Activated B cell treated with CpG ODN at 0.5 μM for 24 hours (primary cell): Measurements from ENCODE around the gene C10orf71. TPM values are rescaled to one million over a fixed set of nuclear protein-coding genes. Genes with fewer than 3 reads are reported as not detected.

Experiments used
- ATAC-seq: fragments of 200-7000 bp; cut with Tn5 transposase; one replicate; pipeline ENCODE4 v1.10.0; 2021; ENCODE audit warnings: low read depth, mild to moderate bottlenecking, moderate library complexity
- CTCF ChIA-PET: fragments of 350-600 bp; sonication (Branson Sonifier 250); formaldehyde crosslinking; loops from one replicate; lab custom pipeline; 2021; ENCODE audit warnings: antibody characterized with exemption; lab: Charles Lee
- POLR2A ChIA-PET: fragments of 350-600 bp; sonication (Branson Sonifier 250); formaldehyde crosslinking; loops from one replicate; lab custom pipeline; 2021; ENCODE audit warnings: antibody characterized with exemption; lab: Charles Lee
- DNase-seq: peaks from one replicate; pipeline ENCODE4 v3.0.0; 2022
- H3K27ac Mint-ChIP-seq: one replicate; pipeline ENCODE4 v1.8.0; 2020; ENCODE audit warnings: mixed read lengths
- H3K27me3 Mint-ChIP-seq: one replicate; pipeline ENCODE4 v1.8.0; 2021; ENCODE audit warnings: mixed read lengths
- H3K36me3 Mint-ChIP-seq: one replicate; pipeline ENCODE4 v1.8.0; 2021; ENCODE audit warnings: low read depth, mixed read lengths
- H3K4me1 Mint-ChIP-seq: one replicate; pipeline ENCODE4 v1.8.0; 2021; ENCODE audit warnings: mixed read lengths
- H3K4me3 Mint-ChIP-seq: one replicate; pipeline ENCODE4 v1.8.0; 2020; ENCODE audit warnings: mild to moderate bottlenecking, mixed read lengths
- H3K9me3 Mint-ChIP-seq: one replicate; pipeline ENCODE4 v1.8.0; 2020; ENCODE audit warnings: mixed read lengths
- CTCF ChIP-seq: fragments of 200-600 bp; IDR thresholded peaks from one replicate; pipeline ENCODE4 v1.8.0; 2022; ENCODE audit warnings: antibody characterized with exemption, mild to moderate bottlenecking
- intact Hi-C: fragments of 100-400 bp; cut with micrococcal nuclease; formaldehyde crosslinking; loops from one replicate; pipeline ENCODE4 v1.15.1; 2024
- total RNA-seq: library from RNA; stranded (reverse); gene quantifications from 2 replicates; pipeline ENCODE4 v1.2.3, GENCODE V29; 2022

The C10orf71 gene
- total RNA-seq, 1 donor from 2014 or later, result not detected

DNA sequence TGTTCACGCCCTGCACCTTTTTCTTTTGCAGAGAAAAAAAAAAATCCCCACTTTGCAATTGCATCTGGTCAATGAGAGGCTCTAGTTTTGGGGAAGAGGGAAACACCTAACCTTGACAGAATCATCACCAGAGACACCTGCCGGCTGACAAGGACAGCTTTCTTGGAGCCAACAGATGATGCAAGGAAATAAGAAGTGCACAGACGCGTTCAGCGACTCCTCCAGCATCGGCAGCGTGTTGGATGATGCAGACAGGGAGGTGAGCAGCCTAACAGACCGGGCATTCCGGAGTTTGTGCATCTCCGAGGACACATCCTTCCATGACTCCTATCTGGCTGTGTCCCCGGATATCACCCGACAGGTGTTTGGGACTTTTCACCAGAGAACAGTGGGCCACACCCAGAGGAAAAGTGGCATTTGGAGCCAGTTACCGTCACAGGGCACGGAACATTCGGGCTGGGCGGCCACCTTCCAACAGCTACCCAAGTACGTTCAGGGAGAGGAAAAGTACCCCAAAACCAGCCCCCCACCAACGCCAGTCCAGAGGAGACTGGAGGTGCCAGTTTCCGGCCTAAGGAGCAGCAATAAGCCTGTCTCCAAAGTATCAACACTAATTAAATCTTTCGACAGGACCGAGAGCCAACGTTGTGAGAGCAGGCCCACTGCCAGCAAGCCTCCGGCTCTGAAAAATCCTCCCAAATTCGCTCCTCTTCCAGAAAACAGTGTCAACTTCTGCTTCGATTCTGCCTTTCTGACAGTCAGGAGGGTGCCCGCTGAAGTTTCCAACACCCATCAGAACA, 23.6 kb downstream of the C10orf71 start:
- Mint-ChIP-seq H3K27ac (no peak overlapping the region), H3K27me3 (peaks cover 6% of the 10 kb centered on the region), H3K4me3 (no peak overlapping the region), H3K36me3 (no peaks in the 10 kb centered on the region), H3K4me1 (no peaks in the 10 kb centered on the region), H3K9me3 (no peaks in the 10 kb centered on the region)
- ChIA-PET POLR2A (no interaction called here), CTCF (no interaction called here)
- intact Hi-C loops, result no loop called here
- DNase-seq (no peak), ATAC-seq (no peak)
- no peak for TF ChIP-seq CTCF

DNA sequence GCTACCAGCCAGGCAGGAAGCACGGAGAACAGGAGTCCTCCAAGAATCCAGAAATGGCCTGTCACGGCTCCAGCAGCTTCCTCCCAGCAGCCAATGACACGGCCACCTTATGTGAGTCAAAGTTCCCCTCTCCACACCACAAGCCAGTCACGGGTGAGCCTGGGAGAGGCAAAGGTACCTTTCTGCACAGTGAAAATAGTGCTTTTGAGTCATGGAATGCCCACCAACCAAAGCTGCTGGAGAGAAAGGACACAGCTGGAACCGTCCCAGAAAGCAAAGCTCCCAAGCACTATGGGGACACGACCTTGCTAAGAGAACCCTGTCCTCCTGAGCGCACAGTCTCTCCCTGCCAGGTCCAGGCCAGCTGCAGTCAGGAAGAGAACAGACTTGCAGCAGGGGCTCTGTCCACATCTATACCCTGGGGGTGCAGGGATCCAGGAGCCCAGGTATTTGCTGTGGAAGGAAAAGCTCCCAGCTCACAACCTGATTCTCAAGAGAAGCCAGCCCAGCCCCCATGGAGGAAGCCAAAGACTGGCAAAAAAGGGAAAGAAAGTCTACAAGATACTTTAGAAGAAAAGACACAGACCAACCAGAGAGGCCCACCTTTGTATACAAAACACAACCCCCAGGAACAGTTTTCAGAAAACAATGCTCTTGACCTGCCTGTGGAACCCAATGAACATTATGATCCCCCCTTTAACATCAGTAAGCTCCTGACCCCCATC, 24.4 kb downstream of the C10orf71 start:
- Mint-ChIP-seq H3K4me3 (no peak overlapping the region), H3K27ac (no peak overlapping the region), H3K27me3 (peaks cover 6% of the 10 kb centered on the region), H3K9me3 (no peaks in the 10 kb centered on the region), H3K36me3 (no peaks in the 10 kb centered on the region), H3K4me1 (no peaks in the 10 kb centered on the region)
- CTCF ChIA-PET, result no interaction called here
- intact Hi-C loops, result no loop called here
- POLR2A ChIA-PET, result no interaction called here
- DNase-seq (no peak), ATAC-seq (no peak)
- no peak for TF ChIP-seq CTCF

DNA sequence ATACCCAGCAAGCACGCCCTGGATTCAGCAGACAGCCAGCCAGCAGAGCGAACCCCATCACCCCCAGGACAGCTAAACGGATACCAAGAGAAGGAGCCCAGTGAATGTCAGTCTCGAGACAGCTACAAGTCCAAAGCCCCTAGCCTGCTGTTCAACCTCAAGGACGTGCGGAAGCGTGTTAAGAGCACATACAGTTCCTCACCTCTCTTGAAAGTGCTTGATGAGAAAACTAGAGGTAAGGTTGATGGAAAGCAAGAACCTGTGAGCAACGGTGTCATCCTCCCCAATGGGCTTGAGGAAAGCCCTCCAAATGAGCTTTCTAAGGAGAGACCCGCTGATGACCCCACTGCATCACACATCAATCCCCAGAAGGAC, 24.9 kb downstream of the C10orf71 start:
- Mint-ChIP-seq H3K27ac (no peak overlapping the region), H3K4me1 (no peaks in the 10 kb centered on the region), H3K9me3 (no peaks in the 10 kb centered on the region), H3K36me3 (no peaks in the 10 kb centered on the region), H3K4me3 (no peak overlapping the region), H3K27me3 (peaks cover 6% of the 10 kb centered on the region)
- ChIA-PET POLR2A (no interaction called here), CTCF (no interaction called here)
- DNase-seq, result no peak
- TF ChIP-seq CTCF, result no peak
- intact Hi-C loops, result no loop called here
- ATAC-seq, result no peak

DNA sequence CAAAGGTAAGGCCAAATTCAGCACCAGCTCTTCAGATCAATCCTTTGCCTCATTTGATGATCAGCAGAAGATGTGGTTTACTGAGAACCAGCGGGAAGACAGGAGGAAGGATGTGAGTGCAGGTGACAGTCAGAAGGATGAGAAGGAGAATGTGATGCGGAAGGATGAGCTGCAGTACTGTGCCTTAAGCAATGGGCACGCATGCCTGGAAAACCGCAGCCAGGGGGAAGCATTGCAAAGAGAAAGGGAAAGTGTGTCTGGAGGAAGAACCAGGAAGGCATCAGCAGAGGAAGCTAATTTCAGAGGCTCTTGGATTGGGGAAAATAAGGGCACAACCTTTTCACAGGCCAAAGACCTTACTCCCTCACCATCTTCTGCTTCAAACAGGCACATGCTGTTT, 25.7 kb downstream of the C10orf71 start:
- TF ChIP-seq CTCF, result no peak

GRCh38 chr10:49325131-49325915, 26.4 kb downstream of the C10orf71 start:
- H3K4me3 Mint-ChIP-seq, result no peak overlapping the region
- CTCF ChIA-PET, result no interaction called here
- no peaks in the 10 kb centered on the region for H3K4me1 Mint-ChIP-seq
- POLR2A ChIA-PET, result no interaction called here
- no peaks in the 10 kb centered on the region for H3K36me3 Mint-ChIP-seq
- intact Hi-C loops, result no loop called here
- TF ChIP-seq CTCF, result no peak
- H3K27me3 Mint-ChIP-seq, result peaks cover 6% of the 10 kb centered on the region
- H3K9me3 Mint-ChIP-seq, result no peaks in the 10 kb centered on the region
- H3K27ac Mint-ChIP-seq, result no peak overlapping the region
- ATAC-seq (no peak), DNase-seq (no peak)

More for the DNA sequence above, 25.7 kb downstream of the C10orf71 start:
- Mint-ChIP-seq H3K4me1 (no peaks in the 10 kb centered on the region), H3K4me3 (no peak overlapping the region), H3K27ac (no peak overlapping the region), H3K27me3 (peaks cover 6% of the 10 kb centered on the region), H3K9me3 (no peaks in the 10 kb centered on the region), H3K36me3 (no peaks in the 10 kb centered on the region)
- intact Hi-C loops, result no loop called here
- CTCF ChIA-PET, result no interaction called here
- POLR2A ChIA-PET, result no interaction called here
- no peak for DNase-seq
- no peak for ATAC-seq
